ENCODE data around the gene FAM76A.

GRCh38 chr1:27782950-27783349 lies 57.2 kb downstream of the FAM76A start:
- no peak for TF ChIP-seq POLR2A (IDR thresholded peaks at IDR 0.05)
- TF ChIP-seq, protein P1, sequence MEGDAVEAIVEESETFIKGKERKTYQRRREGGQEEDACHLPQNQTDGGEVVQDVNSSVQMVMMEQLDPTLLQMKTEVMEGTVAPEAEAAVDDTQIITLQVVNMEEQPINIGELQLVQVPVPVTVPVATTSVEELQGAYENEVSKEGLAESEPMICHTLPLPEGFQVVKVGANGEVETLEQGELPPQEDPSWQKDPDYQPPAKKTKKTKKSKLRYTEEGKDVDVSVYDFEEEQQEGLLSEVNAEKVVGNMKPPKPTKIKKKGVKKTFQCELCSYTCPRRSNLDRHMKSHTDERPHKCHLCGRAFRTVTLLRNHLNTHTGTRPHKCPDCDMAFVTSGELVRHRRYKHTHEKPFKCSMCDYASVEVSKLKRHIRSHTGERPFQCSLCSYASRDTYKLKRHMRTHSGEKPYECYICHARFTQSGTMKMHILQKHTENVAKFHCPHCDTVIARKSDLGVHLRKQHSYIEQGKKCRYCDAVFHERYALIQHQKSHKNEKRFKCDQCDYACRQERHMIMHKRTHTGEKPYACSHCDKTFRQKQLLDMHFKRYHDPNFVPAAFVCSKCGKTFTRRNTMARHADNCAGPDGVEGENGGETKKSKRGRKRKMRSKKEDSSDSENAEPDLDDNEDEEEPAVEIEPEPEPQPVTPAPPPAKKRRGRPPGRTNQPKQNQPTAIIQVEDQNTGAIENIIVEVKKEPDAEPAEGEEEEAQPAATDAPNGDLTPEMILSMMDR (IDR thresholded peaks at IDR 0.05 in 8 of 11, conservative IDR thresholded peaks at IDR 0.05 in 3 of 11) = no peak

All from spleen (tissue), 7 donors.